GM12874 (cell line): ENCODE data around the gene CCDC88B.

Source experiments
- TF ChIP-seq, protein P1 (sequence below): IDR thresholded peaks from 2 replicates; pipeline ENCODE4 v1.5.1; 2011; ENCODE audit warnings: low read depth, mild to moderate bottlenecking, control low read depth, low read length, moderate library complexity; ENCODE audit not compliant: insufficient read depth

Gene CCDC88B

GRCh38 chr11:64295760-64296159 lies 44.2 kb upstream of the CCDC88B start:
- TF ChIP-seq, protein P1, sequence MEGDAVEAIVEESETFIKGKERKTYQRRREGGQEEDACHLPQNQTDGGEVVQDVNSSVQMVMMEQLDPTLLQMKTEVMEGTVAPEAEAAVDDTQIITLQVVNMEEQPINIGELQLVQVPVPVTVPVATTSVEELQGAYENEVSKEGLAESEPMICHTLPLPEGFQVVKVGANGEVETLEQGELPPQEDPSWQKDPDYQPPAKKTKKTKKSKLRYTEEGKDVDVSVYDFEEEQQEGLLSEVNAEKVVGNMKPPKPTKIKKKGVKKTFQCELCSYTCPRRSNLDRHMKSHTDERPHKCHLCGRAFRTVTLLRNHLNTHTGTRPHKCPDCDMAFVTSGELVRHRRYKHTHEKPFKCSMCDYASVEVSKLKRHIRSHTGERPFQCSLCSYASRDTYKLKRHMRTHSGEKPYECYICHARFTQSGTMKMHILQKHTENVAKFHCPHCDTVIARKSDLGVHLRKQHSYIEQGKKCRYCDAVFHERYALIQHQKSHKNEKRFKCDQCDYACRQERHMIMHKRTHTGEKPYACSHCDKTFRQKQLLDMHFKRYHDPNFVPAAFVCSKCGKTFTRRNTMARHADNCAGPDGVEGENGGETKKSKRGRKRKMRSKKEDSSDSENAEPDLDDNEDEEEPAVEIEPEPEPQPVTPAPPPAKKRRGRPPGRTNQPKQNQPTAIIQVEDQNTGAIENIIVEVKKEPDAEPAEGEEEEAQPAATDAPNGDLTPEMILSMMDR = no peak

GRCh38 chr11:64296236-64296635 lies 43.8 kb upstream of the CCDC88B start:
- TF ChIP-seq, protein P1 = no peak

DNA sequence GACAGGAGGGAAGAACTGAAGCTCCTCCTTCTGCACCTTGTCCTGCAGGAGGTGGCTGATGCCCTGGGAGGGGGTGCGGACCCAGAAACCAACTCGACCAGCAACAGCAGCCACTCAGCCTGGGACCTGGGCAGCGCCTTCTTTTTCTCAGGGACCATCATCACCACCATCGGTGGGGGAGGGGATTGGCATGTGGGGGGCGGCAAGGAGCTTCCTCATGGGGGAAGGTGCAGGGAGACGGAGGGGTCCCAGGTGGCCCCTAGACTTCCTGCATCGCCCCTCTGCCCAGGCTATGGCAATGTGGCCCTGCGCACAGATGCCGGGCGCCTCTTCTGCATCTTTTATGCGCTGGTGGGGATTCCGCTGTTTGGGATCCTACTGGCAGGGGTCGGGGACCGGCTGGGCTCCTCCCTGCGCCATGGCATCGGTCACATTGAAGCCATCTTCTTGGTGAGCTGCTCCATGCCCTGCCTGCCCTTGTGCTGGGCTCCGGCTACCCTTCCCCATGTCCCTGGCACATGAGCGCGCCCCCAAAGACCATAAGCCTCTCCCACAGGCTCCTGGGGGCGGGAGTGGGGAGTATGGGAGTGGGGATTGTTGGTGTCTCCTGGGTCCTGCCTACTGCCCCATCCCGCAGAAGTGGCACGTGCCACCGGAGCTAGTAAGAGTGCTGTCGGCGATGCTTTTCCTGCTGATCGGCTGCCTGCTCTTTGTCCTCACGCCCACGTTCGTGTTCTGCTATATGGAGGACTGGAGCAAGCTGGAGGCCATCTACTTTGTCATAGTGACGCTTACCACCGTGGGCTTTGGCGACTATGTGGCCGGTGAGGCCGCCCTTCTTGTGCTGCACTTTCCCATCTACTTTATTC lies 42.9 kb upstream of the CCDC88B start:
- TF ChIP-seq, protein P1 = no peak

- TF ChIP-seq, protein P1 = no peak
Measured at GRCh38 chr11:64297699-64298358, 42.2 kb upstream of the CCDC88B start.

DNA sequence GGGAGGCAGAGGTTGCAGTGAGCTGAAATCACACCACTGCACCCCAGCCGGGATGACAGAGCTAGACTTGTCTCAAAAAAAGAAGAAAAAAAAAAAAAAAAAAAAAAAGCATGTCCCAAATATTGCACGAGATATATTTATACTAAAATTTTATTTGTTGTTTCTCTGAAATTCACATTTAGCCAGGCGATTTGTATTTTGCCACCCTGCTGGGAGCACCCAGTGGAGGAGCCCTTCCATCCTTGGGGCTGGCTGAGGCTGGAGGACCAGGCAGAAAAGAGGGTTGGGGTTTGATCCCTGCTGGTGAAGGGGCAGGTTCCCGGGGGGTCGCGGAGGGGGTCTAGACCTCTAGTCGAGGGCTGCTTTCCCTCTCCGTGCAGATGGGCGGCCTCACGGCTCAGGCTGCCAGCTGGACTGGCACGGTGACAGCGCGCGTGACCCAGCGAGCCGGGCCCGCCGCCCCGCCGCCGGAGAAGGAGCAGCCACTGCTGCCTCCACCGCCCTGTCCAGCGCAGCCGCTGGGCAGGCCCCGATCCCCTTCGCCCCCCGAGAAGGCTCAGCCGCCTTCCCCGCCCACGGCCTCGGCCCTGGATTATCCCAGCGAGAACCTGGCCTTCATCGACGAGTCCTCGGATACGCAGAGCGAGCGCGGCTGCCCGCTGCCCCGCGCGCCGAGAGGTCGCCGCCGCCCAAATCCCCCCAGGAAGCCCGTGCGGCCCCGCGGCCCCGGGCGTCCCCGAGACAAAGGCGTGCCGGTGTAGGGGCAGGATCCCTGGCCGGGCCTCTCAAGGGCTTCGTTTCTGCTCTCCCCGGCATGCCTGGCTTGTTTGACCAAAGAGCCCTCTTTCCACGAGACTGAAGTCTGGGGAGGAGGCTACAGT lies 40.8 kb upstream of the CCDC88B start:
- TF ChIP-seq, protein P1 = no peak

DNA sequence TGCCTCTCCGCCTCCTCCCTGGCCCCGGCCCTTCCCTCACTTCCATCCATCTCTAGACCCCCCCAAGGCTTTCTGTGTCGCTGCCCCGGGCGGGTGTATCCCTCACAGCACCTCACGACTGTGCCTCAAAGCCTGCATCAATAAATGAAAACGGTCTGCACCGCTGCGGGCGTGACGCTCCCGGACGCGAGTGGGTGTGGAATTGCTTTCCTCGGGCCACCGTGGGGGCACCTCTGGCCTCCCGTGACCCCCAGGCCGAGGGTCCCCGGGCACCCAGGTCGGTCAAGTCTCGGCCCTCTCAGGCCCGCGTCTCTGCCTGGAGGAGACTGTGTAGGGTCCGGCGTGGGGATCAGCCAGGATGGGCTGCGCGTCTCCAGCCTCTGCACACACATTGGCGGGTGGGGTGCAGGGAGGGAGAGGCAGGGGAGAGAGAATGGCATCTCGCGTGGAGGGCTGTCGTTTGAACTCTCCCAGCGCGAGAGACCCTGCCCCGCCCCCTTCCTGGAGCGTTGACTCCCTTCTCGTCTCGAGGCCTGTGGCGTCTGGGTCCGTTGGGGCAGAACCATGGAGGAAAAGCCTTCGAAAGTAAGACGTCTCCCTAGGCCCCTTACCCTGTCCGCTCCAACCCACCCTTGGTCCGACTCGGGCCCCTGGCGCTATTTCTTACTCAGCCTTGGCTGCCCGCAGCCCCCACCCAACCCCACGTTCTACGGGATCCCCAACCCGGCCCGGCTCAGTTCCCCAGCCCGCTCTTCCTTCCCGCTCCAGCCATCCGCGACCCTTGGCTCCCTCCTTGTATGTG lies 40.0 kb upstream of the CCDC88B start, which contains the start of gene CATSPERZ:
TSS of gene CATSPERZ (plus strand) at position 512 of the 802 bp plus-strand sequence. CDS start at position 565, 53 bp downstream.
- TF ChIP-seq, protein P1 = no peak
